OCI-LY3 (cell line): ENCODE results near the gene TYW1.

Experiments
- EZH2phosphoT487 ChIP-seq: fragments of 200-600 bp; shearing (Covaris generic); IDR thresholded peaks from 2 replicates; pipeline ENCODE4 v1.6.1; 2018; ENCODE audit warnings: antibody characterized with exemption, mixed run types, low read depth
- TF ChIP-seq, protein P1 (sequence below): fragments of 200-600, 300-600 bp; sonication (generic); IDR thresholded peaks from 2 replicates; pipeline ENCODE4 v1.5.1; 2014; ENCODE audit warnings: antibody characterized with exemption, low read length, low read depth

DNA sequence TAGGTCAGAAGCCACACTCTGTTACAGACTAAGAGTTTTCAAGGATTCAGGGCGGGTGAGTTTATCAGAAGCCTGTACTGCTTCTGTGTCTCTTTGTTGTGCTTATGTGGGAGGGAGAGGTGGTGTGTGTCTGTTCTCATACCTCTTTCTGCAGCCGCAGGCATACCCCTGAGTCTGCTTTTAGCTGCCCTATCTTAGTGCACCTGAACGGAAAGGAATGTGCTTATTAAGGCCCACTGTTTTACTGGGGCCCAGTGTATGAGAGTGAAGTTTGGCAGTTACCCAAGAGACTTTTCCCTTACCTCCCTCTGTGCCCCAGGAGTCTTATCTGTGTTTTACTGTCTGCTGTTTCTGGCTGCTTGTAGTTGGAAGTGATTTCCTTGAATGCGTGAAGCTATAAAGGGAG lies 104.3 kb downstream of the TYW1 start:
- TF ChIP-seq, protein P1, sequence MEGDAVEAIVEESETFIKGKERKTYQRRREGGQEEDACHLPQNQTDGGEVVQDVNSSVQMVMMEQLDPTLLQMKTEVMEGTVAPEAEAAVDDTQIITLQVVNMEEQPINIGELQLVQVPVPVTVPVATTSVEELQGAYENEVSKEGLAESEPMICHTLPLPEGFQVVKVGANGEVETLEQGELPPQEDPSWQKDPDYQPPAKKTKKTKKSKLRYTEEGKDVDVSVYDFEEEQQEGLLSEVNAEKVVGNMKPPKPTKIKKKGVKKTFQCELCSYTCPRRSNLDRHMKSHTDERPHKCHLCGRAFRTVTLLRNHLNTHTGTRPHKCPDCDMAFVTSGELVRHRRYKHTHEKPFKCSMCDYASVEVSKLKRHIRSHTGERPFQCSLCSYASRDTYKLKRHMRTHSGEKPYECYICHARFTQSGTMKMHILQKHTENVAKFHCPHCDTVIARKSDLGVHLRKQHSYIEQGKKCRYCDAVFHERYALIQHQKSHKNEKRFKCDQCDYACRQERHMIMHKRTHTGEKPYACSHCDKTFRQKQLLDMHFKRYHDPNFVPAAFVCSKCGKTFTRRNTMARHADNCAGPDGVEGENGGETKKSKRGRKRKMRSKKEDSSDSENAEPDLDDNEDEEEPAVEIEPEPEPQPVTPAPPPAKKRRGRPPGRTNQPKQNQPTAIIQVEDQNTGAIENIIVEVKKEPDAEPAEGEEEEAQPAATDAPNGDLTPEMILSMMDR = no peak
- TF ChIP-seq EZH2phosphoT487 = no peak
